MM.1S (cell line): ENCODE results near the gene PEAR1.

Experiments
- DNase-seq: peaks from one replicate; pipeline ENCODE4 v3.0.0-alpha.2; 2015
- H2AFZ ChIP-seq: fragments of 300-600 bp; sonication (generic); 2 replicates; pipeline ENCODE4 v1.6.0; 2016; ENCODE audit warnings: antibody characterized with exemption, low read length
- H3F3A ChIP-seq: fragments of 300-600 bp; sonication (generic); 2 replicates; pipeline ENCODE4 v1.6.1; 2016; ENCODE audit warnings: mild to moderate bottlenecking, antibody characterized with exemption, low read length, moderate library complexity, mixed read lengths; ENCODE audit not compliant: insufficient read depth
- H3K27ac ChIP-seq: fragments of 300-600 bp; sonication (generic); 2 replicates; pipeline ENCODE4 v1.5.1; 2016; ENCODE audit warnings: mild to moderate bottlenecking, low read length
- H3K27me3 ChIP-seq: fragments of 300-600 bp; sonication (generic); replicated peaks from 2 replicates; pipeline ENCODE4 v1.6.0; 2016; ENCODE audit warnings: low read length; ENCODE audit not compliant: insufficient read depth
- H3K36me3 ChIP-seq: fragments of 300-600 bp; sonication (generic); replicated peaks from 2 replicates; pipeline ENCODE4 v1.6.1; 2016; ENCODE audit warnings: mild to moderate bottlenecking, low read length, mixed read lengths; ENCODE audit not compliant: insufficient read depth
- H3K4me1 ChIP-seq: fragments of 300-600 bp; sonication (generic); 2 replicates; pipeline ENCODE4 v1.6.1; 2016; ENCODE audit warnings: low read length, mixed read lengths
- H3K4me2 ChIP-seq: fragments of 300-600 bp; sonication (generic); 2 replicates; pipeline ENCODE4 v1.6.0; 2016; ENCODE audit warnings: low read depth, low read length
- H3K4me3 ChIP-seq: fragments of 300-600 bp; sonication (generic); 2 replicates; pipeline ENCODE4 v1.5.1; 2016; ENCODE audit warnings: low read length, mixed read lengths
- H3K79me2 ChIP-seq: fragments of 300-600 bp; sonication (generic); 2 replicates; pipeline ENCODE4 v1.6.1; 2016; ENCODE audit warnings: mixed run types, low read length, mixed read lengths
- H3K9ac ChIP-seq: fragments of 300-600 bp; sonication (generic); 2 replicates; pipeline ENCODE4 v1.6.1; 2016; ENCODE audit warnings: low read length, mixed read lengths
- H3K9me2 ChIP-seq: fragments of 300-600 bp; sonication (generic); replicated peaks from 2 replicates; pipeline ENCODE4 v1.6.1; 2016; ENCODE audit warnings: mild to moderate bottlenecking, low read length, mixed read lengths; ENCODE audit not compliant: insufficient read depth
- H3K9me3 ChIP-seq: fragments of 300-600 bp; sonication (generic); replicated peaks from 2 replicates; pipeline ENCODE4 v1.6.1; 2016; ENCODE audit warnings: mild to moderate bottlenecking, low read length, mixed read lengths; ENCODE audit not compliant: insufficient read depth
- H4K20me1 ChIP-seq: fragments of 300-600 bp; sonication (generic); 2 replicates; pipeline ENCODE4 v1.6.1; 2016; ENCODE audit warnings: mild to moderate bottlenecking, low read length, moderate library complexity, mixed read lengths; ENCODE audit not compliant: insufficient read depth
- EZH2 ChIP-seq: fragments of 300-600 bp; sonication (generic); optimal IDR thresholded peaks from 2 replicates; pipeline ENCODE3; 2017; ENCODE audit warnings: low read depth, mild to moderate bottlenecking, antibody characterized with exemption, low read length, mixed read lengths
- EZH2phosphoT487 ChIP-seq: fragments of 300-600 bp; sonication (generic); IDR thresholded peaks from 2 replicates; pipeline ENCODE4 v1.6.1; 2018; ENCODE audit warnings: antibody characterized with exemption, low read length
- TF ChIP-seq, protein P1 (sequence below): fragments of 300-600 bp; sonication (generic); IDR thresholded peaks from 2 replicates; pipeline ENCODE4 v1.5.1; 2016; ENCODE audit warnings: antibody characterized with exemption, low read length, mixed read lengths

Gene PEAR1

DNA sequence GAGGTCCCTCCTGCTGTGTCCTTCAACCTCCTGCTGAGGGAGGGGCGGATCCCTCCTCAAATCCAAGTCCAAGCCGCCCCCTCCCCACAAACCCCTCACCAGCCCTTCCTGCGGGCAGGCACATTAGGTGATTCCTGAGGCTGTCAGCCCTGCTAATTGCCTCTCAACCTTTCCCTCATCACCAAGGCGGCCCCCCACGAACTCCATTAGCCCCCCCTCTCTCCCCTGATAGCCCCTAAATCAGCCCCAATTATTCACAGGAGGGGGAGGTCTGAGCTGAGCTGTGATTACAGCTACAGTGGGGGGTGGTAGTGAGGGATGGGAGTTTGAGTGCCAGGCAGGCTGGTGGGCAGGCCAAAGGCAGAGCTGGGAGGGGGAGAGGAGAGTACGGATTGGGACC is 5.8 kb upstream of the PEAR1 start:
- DNase-seq: no peak
- H3F3A ChIP-seq: no peaks in the 10 kb centered on the region
- no peaks in the 10 kb centered on the region for H3K79me2 ChIP-seq
- H4K20me1 ChIP-seq: no peaks in the 10 kb centered on the region
- peaks cover 48% of the 10 kb centered on the region for H3K27me3 ChIP-seq
- H3K4me1 ChIP-seq: 0 out of 2 replicates have a peak, but pooled peaks cover 3% of the 10 kb centered on the region
- no peak overlapping the region for H3K9ac ChIP-seq
- no peaks in the 10 kb centered on the region for H3K9me2 ChIP-seq
- no peaks in the 10 kb centered on the region for H3K36me3 ChIP-seq
- TF ChIP-seq, protein P1, sequence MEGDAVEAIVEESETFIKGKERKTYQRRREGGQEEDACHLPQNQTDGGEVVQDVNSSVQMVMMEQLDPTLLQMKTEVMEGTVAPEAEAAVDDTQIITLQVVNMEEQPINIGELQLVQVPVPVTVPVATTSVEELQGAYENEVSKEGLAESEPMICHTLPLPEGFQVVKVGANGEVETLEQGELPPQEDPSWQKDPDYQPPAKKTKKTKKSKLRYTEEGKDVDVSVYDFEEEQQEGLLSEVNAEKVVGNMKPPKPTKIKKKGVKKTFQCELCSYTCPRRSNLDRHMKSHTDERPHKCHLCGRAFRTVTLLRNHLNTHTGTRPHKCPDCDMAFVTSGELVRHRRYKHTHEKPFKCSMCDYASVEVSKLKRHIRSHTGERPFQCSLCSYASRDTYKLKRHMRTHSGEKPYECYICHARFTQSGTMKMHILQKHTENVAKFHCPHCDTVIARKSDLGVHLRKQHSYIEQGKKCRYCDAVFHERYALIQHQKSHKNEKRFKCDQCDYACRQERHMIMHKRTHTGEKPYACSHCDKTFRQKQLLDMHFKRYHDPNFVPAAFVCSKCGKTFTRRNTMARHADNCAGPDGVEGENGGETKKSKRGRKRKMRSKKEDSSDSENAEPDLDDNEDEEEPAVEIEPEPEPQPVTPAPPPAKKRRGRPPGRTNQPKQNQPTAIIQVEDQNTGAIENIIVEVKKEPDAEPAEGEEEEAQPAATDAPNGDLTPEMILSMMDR: no peak
- TF ChIP-seq EZH2phosphoT487 (no peak), EZH2 (no peak)
- H3K9me3 ChIP-seq: no peaks in the 10 kb centered on the region
- no peak overlapping the region for H3K4me2 ChIP-seq
- no peak overlapping the region for H3K27ac ChIP-seq
- H3K4me3 ChIP-seq: no peak overlapping the region
- no peak overlapping the region for H2AFZ ChIP-seq

DNA sequence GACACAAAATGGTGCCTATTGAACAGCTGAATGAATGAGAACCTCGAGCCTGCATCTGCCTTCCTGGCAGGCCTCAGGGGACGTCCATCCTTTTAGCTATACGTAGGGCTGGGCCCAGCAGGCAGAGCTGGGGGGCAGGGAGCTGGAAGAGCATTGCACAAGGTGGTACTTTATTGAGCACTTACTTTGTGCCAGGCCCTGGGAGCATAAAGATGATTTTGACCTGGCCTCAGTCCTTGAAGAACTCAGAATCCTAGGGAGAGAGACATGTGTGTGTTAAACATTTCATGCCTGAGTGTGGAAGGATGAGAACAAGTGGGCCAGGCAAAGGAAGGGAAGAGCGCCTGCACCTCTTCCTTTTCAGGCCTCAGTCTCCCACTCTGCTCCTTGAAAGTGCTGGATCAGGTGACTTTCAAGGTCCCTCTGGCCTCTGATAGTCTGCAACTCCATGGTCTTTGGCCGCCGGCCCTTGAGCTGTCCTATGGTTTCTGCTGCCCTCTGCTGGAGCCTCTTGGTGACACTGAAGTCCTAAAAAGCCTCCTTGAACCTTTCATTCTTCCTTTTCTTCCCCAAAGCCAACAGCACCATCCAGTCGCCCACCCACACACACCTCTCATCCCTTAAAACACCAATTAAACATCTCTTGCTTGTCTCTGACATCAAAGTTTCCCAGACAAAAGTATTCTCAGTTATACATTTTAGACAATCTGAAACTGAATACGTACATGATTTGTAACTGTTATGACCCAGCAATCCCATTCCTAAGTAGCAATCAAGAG is 3.5 kb upstream of the PEAR1 start:
- peaks cover 63% of the 10 kb centered on the region for H3K27me3 ChIP-seq
- TF ChIP-seq EZH2phosphoT487 (no peak), EZH2 (no peak)
- TF ChIP-seq, protein P1: peak; percentile 97
- no peaks in the 10 kb centered on the region for H3K9me3 ChIP-seq
- H3K79me2 ChIP-seq: no peaks in the 10 kb centered on the region
- no peak overlapping the region for H3K9ac ChIP-seq
- peak overlapping the region; percentile 18 for H2AFZ ChIP-seq
- no peaks in the 10 kb centered on the region for H3K9me2 ChIP-seq
- H3K27ac ChIP-seq: no peak overlapping the region
- no peaks in the 10 kb centered on the region for H3F3A ChIP-seq
- H4K20me1 ChIP-seq: no peaks in the 10 kb centered on the region
- peak; percentile 83 for DNase-seq
- 0 out of 2 replicates have a peak, but pooled peaks cover 3% of the 10 kb centered on the region for H3K4me1 ChIP-seq
- H3K36me3 ChIP-seq: no peaks in the 10 kb centered on the region
- H3K4me2 ChIP-seq: no peak overlapping the region
- H3K4me3 ChIP-seq: no peak overlapping the region

DNA sequence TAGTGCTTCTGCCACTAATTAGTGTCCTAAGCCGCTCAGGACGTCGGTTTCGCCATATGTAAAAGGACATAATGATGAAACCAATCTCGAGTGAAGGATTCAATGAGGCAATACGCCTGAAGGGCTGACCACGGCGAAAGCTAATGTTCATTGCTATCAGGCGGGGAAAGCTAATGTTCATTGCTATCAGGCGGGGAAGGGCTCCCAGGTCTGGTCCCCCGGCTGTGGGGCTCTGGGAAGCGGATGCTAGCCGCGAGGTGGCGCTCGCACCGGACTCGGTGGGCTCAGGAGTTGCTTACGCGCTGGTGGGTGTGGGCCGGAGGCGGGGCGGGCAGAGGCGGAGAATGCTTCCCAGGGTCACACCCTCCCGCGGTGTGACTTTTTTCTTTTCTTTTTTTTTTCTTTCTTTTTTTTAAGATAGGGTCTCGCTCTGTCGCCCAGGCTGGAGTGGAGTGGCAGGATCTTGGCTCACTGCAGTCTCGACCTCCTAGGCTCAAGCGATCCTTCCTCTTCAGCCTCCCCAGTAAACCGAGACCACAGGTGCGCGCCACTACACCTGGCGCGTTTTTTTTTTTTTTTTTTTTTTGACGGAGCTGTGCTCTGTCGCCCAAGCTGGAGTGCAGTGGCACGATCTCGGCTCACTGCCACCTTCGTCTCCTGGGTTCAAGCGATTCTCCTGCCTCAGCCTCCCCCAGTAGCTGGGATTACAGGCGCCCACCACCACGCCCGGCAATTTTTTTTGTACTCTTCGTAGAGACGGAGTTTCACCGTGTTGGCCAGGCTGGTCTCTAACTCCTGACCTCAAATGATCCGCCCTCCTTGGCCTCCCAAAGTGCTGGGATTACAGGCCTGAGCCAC is 1.1 kb upstream of the PEAR1 start:
- H4K20me1 ChIP-seq: no peaks in the 10 kb centered on the region
- H3K9me3 ChIP-seq: no peaks in the 10 kb centered on the region
- peak; percentile 80 for DNase-seq
- TF ChIP-seq, protein P1: peak; percentile 83
- TF ChIP-seq EZH2phosphoT487: no peak
- peaks cover 70% of the 10 kb centered on the region for H3K27me3 ChIP-seq
- H3F3A ChIP-seq: no peaks in the 10 kb centered on the region
- H3K36me3 ChIP-seq: no peaks in the 10 kb centered on the region
- H3K9ac ChIP-seq: no peak overlapping the region
- H3K4me2 ChIP-seq: peak overlapping the region; percentile 40
- H3K4me1 ChIP-seq: 0 out of 2 replicates have a peak, but pooled peaks cover 3% of the 10 kb centered on the region
- H2AFZ ChIP-seq: 0 out of 2 replicates have a peak overlapping the region, but pooled peaks have one; percentile 17
- no peak overlapping the region for H3K27ac ChIP-seq
- no peaks in the 10 kb centered on the region for H3K79me2 ChIP-seq
- no peaks in the 10 kb centered on the region for H3K9me2 ChIP-seq
- H3K4me3 ChIP-seq: peak overlapping the region; percentile 18; the same call in 1 of the 2 replicates
